Fibroblast of villous mesenchyme (primary cell): Measurements from ENCODE around the gene EPHA7. TPM values are rescaled to one million over a fixed set of nuclear protein-coding genes. Genes with fewer than 3 reads are reported as not detected.

Experiments used
- DNase-seq: peaks from one replicate; pipeline ENCODE4 v3.0.0-alpha.2; 2010; ENCODE audit warnings: low read depth
- H3K4me3 ChIP-seq: 2 replicates; pipeline ENCODE4 v1.5.1; 2011; ENCODE audit warnings: low read depth, mild to moderate bottlenecking, low read length
- CTCF ChIP-seq: IDR thresholded peaks from 2 replicates; pipeline ENCODE4 v1.5.1; 2012; ENCODE audit warnings: low read depth, mild to moderate bottlenecking, low read length; ENCODE audit not compliant: insufficient read depth
- total RNA-seq: library from RNA; depleted of rRNA; stranded (reverse); fragments of >200 nt; gene quantifications from 2 replicates; pipeline ENCODE4 v1.2.3, GENCODE V29; 2012

Gene EPHA7
- total RNA-seq, 1 donor, result 0.43 TPM

GRCh38 chr6:93322651-93323050 is 96.7 kb downstream of the EPHA7 start:
- TF ChIP-seq CTCF, result no peak
- H3K4me3 ChIP-seq, result no peak overlapping the region
- no peak for DNase-seq

- no peak for TF ChIP-seq CTCF
- no peak for DNase-seq
- no peak overlapping the region for H3K4me3 ChIP-seq
Measured at GRCh38 chr6:93319304-93319703, 100.1 kb downstream of the EPHA7 start.

GRCh38 chr6:93318121-93318520 is 101.2 kb downstream of the EPHA7 start:
- no peak for DNase-seq
- H3K4me3 ChIP-seq, result no peak overlapping the region
- no peak for TF ChIP-seq CTCF

- no peak overlapping the region for H3K4me3 ChIP-seq
- TF ChIP-seq CTCF, result no peak
- no peak for DNase-seq
Measured at GRCh38 chr6:93317592-93317991, 101.8 kb downstream of the EPHA7 start.

- H3K4me3 ChIP-seq, result no peak overlapping the region
- no peak for TF ChIP-seq CTCF
- DNase-seq, result no peak
Measured at GRCh38 chr6:93307505-93308409, 111.6 kb downstream of the EPHA7 start.

GRCh38 chr6:93305088-93305487 is 114.3 kb downstream of the EPHA7 start:
- DNase-seq, result no peak
- no peak overlapping the region for H3K4me3 ChIP-seq
- TF ChIP-seq CTCF, result no peak

GRCh38 chr6:93304505-93304904 is 114.9 kb downstream of the EPHA7 start:
- no peak for TF ChIP-seq CTCF
- no peak for DNase-seq
- no peak overlapping the region for H3K4me3 ChIP-seq
